Measurements from ENCODE around the gene PRXL2B. TPM values are rescaled to one million over a fixed set of nuclear protein-coding genes. Genes with fewer than 3 reads are reported as not detected.
"Not testable (repeated sequence)": the region's sequence is repeated elsewhere in the genome, so short reads cannot be mapped to it uniquely, and the experiment has no call there.

Gene PRXL2B
- total RNA-seq, 2 experiments from 2014 or later = 37.3 to 37.6 TPM

DNA sequence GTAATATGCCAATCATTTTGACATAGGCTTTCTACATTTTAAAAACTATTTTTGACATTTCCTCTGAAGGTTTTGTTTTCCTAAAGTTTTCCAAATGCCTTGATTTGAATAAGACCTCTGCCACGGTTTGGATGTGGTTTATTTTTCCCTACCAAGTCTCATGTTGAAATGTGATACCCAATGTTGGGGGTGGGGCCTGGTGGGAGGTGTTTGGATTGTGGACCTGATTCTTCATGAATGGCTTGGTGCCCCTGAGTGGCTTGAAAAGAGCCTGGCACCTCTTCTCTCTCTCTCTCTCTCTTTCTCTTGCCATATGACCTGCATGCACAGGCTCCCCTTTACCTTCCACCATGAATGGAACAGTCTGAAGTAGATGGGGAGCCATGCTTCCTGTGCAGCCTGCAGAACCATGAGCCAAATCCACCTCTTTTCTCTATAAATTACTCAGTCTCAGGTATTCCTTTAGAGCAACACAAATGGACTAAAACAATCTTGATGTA is 31.4 kb downstream of the PRXL2B start:
- Mint-ChIP-seq H3K9me3 (peaks cover 29% of the 10 kb centered on the region), H3K27ac (no peak overlapping the region), H3K27me3 (peaks cover 2% of the 10 kb centered on the region), H3K36me3 (peaks cover 2% of the 10 kb centered on the region), H3K4me3 (no peak overlapping the region), H3K4me1 (peaks cover 5% of the 10 kb centered on the region)
- POLR2A ChIA-PET = no interaction called here
- DNase-seq = no peak
- ATAC-seq (ENCODE audit: low read depth) = no peak

DNA sequence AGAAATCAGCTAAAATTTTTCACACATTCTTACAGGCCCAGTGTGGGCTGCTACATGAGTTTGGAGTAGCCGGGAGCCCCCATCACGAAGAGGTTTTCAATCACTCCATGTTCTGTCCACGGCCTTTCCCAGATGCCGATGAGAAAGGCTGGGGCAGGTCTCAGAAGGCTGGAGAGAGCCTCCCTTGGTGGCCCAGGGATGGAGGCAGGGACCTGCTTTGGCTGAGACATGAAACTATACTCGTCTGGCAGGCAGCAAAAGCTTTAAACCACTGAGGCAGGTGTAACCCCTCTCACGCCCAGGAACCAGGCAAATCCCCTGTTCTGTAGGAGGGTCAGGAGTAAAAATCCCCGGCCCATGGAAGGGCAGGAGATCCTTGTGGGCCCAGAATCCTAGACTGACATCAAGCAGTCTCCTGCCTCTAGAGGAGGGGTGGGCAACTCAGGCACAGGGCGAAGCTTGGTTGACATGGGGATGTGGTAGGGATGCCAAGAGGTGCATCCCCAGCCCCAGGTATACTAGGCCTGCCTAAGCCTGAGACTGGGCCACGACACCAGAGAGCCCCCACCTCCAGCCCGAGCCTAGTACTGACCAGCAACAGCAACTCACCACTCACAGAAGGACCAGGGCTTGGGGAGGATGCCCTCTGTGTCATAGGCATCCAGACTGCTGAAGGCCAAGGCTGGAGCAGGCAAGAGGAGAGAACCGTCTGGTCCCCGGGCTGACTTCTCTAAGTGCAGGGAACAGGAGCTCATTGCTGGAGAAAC is 37.2 kb downstream of the PRXL2B start:
- no peak for ATAC-seq (ENCODE audit: low read depth)
- POLR2A ChIA-PET = no interaction called here
- DNase-seq = no peak
- Mint-ChIP-seq H3K4me1 (no peaks in the 10 kb centered on the region), H3K27ac (no peak overlapping the region), H3K36me3 (no peaks in the 10 kb centered on the region), H3K27me3 (peaks cover 25% of the 10 kb centered on the region), H3K4me3 (no peak overlapping the region), H3K9me3 (peaks cover 7% of the 10 kb centered on the region)

DNA sequence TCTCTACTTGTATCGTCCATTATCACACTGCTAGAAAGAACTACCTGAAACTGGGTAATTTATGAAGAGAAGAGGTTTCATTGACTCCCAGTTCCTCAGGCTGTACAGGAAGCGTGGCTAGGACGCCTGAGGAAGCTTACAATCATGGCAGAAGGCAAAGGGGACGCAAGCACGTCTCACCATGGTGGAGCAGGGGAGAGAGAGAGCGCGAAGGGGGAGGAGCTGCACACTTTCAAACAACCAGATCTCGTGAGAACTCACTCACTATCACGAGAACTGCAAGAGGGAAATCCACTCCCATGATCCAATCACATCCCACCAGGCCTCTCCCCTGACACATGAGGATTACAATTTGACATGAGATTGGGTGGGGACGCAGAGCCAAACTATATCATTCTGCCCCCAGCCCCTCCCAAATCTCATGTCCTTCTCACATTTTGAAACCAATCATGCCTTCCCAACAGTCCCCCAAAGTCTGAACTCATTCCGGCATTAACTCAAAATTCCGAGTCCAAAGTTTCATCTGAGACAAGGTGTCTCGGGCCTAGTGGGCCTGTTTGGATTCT is 38.2 kb downstream of the PRXL2B start:
- H3K36me3 Mint-ChIP-seq = no peaks in the 10 kb centered on the region
- no peak overlapping the region for H3K4me3 Mint-ChIP-seq
- no peak overlapping the region for H3K27ac Mint-ChIP-seq
- POLR2A ChIA-PET = no interaction called here
- no peak for DNase-seq
- no peaks in the 10 kb centered on the region for H3K4me1 Mint-ChIP-seq
- no peak for ATAC-seq (ENCODE audit: low read depth)
- H3K27me3 Mint-ChIP-seq = peaks cover 29% of the 10 kb centered on the region
- peaks cover 5% of the 10 kb centered on the region for H3K9me3 Mint-ChIP-seq

DNA sequence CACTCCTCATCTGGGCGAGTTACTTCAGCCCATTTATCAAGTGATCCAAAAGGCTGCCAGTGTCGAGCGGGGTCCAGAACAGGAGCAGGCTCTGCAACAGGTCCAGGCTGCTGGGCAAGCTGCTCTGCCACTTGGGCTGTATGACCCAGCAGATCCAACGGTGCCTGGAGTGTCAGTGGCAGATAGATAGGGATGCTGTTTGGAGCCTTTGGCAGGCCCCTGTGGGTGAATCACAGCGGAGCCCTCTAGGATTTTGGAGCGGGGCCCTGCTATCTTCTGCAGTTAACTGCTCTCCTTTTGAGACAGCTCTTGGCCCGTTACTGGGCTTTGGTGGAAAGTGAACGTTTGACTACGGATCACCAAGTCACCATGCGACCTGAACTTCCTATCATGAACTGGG is 38.7 kb downstream of the PRXL2B start:
- H3K4me3 Mint-ChIP-seq = no peak overlapping the region
- POLR2A ChIA-PET = no interaction called here
- H3K9me3 Mint-ChIP-seq = peaks cover 7% of the 10 kb centered on the region
- H3K4me1 Mint-ChIP-seq = no peaks in the 10 kb centered on the region
- no peaks in the 10 kb centered on the region for H3K36me3 Mint-ChIP-seq
- H3K27ac Mint-ChIP-seq = no peak overlapping the region
- peaks cover 33% of the 10 kb centered on the region for H3K27me3 Mint-ChIP-seq
- DNase-seq (no peak), ATAC-seq (ENCODE audit: low read depth) (no peak)

DNA sequence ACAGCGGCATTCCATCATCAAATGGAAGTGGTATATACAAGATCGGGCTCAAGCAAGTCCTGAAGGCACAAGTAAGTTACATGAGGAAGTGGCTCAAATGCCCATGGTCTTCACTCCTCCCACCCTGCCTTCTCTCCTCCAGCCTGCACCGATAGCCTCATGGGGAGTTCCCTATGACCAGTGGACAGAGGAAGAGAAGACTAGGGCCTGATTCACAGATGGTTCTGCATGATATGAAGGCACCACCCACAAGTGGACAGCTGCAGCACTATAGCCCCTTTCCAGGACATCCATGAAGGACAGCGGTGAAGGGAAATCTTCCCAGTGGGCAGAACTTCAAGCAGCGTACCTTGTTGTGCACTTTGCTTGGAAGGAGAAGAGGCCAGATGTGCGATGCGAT is 39.2 kb downstream of the PRXL2B start:
- Mint-ChIP-seq H3K27me3 (peaks cover 35% of the 10 kb centered on the region), H3K9me3 (peaks cover 10% of the 10 kb centered on the region)
- DNase-seq; H3K4me3 Mint-ChIP-seq; ATAC-seq (ENCODE audit: low read depth); H3K36me3 Mint-ChIP-seq; H3K27ac Mint-ChIP-seq; POLR2A ChIA-PET; H3K4me1 Mint-ChIP-seq: not testable (repeated sequence)

DNA sequence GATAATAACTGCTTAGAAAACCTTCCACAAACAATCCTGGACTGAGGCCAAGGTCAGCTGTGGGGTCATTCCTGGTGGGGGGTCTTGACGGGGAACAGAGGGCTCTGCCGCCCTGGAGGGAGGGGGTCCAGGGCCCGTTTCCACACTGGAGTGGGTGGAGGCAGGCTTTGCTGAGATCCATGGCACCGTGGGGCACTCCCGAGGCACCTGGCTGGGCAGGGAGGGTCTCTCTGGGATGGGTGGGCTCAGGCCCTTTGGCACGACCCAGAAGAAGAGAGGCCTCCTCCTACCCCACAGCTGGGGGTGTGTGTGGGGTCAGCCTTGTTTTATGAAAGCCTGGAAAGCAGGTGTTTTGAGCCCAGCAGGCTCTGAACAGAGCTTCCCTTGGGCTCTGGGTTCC is 41.2 kb downstream of the PRXL2B start:
- no peak overlapping the region for H3K4me3 Mint-ChIP-seq
- POLR2A ChIA-PET = no interaction called here
- peaks cover 1% of the 10 kb centered on the region for H3K4me1 Mint-ChIP-seq
- peaks cover 39% of the 10 kb centered on the region for H3K27me3 Mint-ChIP-seq
- H3K27ac Mint-ChIP-seq = no peak overlapping the region
- ATAC-seq (ENCODE audit: low read depth) = no peak
- peaks cover 9% of the 10 kb centered on the region for H3K9me3 Mint-ChIP-seq
- H3K36me3 Mint-ChIP-seq = peaks cover 2% of the 10 kb centered on the region
- DNase-seq = no peak

DNA sequence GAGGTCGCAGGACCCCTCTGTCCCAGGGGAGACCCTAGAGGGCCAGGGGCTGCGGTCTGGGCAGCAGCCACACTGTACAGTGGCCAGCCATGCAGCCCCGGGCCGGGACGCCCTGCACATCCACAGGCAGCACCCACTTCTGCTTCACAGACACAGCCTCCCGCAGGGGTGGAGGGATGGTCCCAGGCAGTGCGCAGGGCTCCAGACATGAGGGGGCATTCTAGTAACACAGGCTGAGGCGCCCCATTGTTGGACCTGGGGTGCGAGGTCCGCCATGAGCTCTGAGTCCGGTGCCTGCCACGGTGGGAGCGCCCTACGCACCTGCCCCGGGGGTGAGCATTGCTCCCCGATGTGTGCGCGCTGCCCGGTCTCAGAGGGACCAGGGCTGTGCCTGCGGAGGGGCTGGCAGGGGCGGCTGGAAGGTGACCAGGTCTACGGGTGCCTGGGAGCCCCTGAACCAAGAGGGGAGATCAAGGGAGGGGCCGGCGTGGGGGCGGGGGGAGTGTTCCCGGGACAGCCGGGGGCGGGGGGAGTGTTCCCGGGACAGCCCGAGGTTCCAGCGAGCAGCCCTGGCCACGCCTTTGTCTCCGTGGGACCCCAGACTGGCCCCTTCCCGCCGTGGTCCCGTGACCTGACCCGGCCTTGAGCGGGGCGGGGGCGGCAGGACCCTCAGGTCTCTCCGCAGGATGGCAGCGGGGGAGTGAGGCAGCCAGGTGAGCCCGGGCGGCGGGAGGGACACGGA is 41.8 kb downstream of the PRXL2B start:
- peaks cover 39% of the 10 kb centered on the region for H3K27me3 Mint-ChIP-seq
- H3K4me1 Mint-ChIP-seq = peaks cover 1% of the 10 kb centered on the region
- no peak overlapping the region for H3K27ac Mint-ChIP-seq
- no peak overlapping the region for H3K4me3 Mint-ChIP-seq
- ATAC-seq (ENCODE audit: low read depth) (no peak), DNase-seq (no peak)
- POLR2A ChIA-PET = no interaction called here
- H3K9me3 Mint-ChIP-seq = peaks cover 9% of the 10 kb centered on the region
- peaks cover 2% of the 10 kb centered on the region for H3K36me3 Mint-ChIP-seq

DNA sequence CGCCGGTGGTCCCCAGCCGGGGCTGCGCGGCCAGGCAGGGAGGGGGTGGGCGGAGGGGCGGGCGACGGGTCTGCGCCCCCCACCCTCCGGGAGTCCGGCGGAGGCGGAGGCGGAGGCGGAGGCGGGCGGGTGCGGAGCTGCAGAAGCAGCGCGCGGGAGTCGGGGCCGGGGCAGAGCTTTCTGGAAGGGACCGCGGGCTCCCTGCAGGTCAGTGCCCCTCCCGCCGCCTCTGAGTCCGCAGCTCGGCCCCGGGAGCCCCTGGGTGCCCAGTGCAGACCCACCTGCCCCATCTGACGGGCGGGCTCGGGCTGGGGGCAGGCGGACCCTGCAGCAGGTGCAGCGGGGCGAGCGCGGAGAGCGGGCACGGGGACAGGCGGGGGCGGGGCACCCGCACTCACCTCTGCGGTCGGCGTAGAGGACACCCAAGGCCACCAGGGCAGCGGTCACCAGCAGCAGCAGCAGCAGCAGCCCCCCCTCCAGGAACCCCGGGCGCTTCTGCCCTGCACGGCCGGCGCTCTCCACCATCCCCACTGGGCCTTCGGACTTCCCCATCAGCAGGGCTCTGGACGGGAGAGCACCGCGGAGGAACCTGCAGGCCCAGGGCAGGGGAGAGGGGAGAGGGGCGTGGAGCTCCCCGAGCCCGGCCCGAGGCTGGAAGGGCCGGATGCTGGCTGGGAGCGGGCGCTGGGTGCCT is 42.5 kb downstream of the PRXL2B start:
- Mint-ChIP-seq H3K4me1 (peaks cover 1% of the 10 kb centered on the region), H3K9me3 (peaks cover 9% of the 10 kb centered on the region), H3K27me3 (peaks cover 39% of the 10 kb centered on the region), H3K36me3 (peaks cover 2% of the 10 kb centered on the region), H3K27ac (no peak overlapping the region), H3K4me3 (no peak overlapping the region)
- ATAC-seq (ENCODE audit: low read depth) = no peak
- DNase-seq = no peak
- POLR2A ChIA-PET = no interaction called here

DNA sequence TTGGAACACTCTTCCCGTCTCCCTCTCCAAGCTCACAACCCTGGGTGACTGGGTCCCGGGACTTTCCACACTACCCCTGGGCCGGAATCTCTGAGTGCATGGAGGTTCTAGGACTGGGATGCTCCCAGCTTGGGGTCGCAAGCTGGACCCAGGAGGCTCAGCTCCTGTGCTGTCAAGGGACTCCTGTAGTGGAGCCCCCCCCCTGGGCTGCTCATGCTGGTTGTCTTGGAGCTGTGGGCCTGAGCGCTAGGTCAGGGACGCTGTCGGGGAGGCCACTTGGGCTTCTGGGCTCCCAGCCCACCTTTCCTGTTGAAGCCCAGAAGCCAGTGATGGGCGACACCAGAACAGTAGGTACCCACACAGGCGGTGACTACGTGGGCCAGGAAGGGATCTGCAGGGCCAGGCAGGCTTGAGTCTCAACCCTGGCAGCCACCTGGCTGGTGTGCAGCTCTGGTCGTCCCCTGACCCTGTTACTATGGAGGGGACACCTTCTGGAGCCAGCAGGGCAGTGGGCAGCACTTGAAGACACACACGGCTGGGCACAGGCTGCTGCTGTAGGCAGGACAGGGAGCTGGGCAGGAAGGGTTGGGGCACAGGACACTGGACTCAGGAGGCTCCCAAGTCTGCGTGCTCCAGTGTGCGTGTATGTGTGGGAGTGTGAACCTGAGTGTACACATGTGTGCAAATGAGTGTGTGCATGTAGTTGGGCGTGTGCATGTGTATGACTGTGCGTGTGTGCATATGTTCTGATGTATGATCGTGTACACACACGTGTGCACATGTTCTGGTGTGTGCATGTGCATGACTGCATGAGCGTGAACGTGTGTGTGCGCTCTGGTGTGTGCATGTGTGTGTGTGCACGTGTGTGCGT is 43.3 kb downstream of the PRXL2B start:
- DNase-seq = no peak
- POLR2A ChIA-PET = interaction anchor here (1.0 kb wide), 1 partner anchor 42 kb away, joined by 3 read pairs; no protein-coding TSS in a partner anchor
- H3K4me3 Mint-ChIP-seq = no peak overlapping the region
- no peak for ATAC-seq (ENCODE audit: low read depth)
- peaks cover 2% of the 10 kb centered on the region for H3K36me3 Mint-ChIP-seq
- H3K9me3 Mint-ChIP-seq = peaks cover 9% of the 10 kb centered on the region
- peaks cover 1% of the 10 kb centered on the region for H3K4me1 Mint-ChIP-seq
- peaks cover 39% of the 10 kb centered on the region for H3K27me3 Mint-ChIP-seq
- no peak overlapping the region for H3K27ac Mint-ChIP-seq

DNA sequence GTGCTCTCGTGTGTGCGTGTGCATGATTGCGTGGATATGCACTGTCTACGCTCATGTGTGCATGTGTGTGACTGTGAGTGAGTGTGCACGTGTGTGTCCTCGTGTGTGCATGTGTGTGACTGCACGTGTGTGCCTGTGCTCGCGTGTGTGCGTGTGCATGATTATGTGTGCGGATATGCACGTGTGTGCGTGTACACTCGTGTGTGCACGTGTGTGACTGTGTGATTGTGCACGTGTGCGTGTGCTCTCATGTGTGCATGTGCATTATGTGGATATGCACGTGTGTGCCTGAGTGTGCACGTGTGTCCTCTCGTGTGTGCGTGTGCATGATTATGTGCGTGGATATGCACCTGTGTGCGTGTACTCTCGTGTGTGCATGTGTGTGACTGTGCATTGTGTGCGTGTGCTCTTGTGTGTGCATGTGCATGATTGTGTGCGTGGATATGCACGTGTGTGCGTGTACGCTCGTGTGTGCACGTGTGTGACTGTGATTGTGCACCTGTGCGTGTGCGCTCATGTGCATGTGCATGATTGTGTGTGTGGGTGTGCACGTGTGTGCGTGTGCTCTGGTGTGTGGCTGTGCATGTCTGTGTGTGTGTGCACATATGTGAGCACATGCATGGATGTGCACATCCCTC is 44.0 kb downstream of the PRXL2B start:
- DNase-seq (no peak), ATAC-seq (ENCODE audit: low read depth) (no peak)
- Mint-ChIP-seq H3K36me3 (peaks cover 2% of the 10 kb centered on the region), H3K9me3 (peaks cover 9% of the 10 kb centered on the region), H3K27ac (no peak overlapping the region), H3K27me3 (peaks cover 38% of the 10 kb centered on the region), H3K4me1 (peaks cover 1% of the 10 kb centered on the region), H3K4me3 (no peak overlapping the region)
- POLR2A ChIA-PET = interaction anchor here (1.0 kb wide), 1 partner anchor 43 kb away, joined by 3 read pairs; no protein-coding TSS in a partner anchor

DNA sequence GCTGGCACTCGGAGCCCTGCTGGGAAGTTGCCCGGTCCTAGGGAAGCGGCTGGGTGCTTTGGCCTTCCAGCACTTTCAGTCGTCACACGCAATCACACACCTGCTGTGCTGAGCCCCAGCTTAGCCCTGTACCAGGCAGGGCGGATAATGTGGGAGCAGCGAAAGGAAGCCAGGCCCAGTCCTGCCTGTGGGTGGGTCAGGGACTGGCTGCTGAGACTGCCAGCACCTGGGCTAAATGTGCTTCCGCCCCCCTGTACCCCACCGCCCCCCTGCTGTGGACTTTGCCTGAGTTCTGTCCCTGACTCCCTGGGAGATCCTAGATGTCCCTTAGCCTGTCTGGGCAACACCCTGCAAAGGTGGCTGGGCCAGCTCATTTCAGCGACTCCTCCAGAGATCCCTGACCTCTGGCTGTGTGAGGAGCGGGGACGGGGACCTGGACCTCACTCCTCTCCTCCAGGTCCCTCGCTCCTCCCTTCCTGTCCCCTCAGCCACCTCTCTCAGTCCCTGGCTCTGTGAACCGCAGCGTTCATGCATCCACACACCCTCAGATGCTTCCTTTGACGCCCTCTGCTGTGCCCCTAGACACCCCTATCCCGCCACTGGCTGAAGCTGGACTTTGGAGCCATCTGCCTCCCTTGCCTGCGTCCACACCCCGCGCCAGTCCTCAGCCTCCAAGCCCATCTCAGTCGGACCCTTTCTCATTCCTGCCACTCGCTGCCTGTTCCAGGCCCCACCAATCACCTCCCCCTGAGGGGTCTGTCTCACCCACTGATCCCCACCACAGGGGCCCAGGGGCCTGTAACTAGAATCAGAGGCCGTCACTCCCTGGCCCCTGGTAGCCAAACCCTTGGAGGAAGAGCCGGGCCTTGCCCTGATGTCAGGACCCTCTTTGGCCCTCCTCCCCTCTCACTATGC is 44.8 kb downstream of the PRXL2B start:
- DNase-seq = no peak
- Mint-ChIP-seq H3K27me3 (peaks cover 30% of the 10 kb centered on the region), H3K36me3 (peaks cover 2% of the 10 kb centered on the region), H3K4me1 (peaks cover 1% of the 10 kb centered on the region), H3K4me3 (no peak overlapping the region), H3K9me3 (peaks cover 14% of the 10 kb centered on the region), H3K27ac (no peak overlapping the region)
- POLR2A ChIA-PET = no interaction called here
- ATAC-seq (ENCODE audit: low read depth) = no peak
